DND-41 (cell line): ENCODE measurements around the gene MUTYH.

ENCODE experiments used
- ATAC-seq: fragments of 200-7000 bp; cut with Tn5 transposase; 3 replicates; pipeline ENCODE4 v1.9.1; 2021; ENCODE audit warnings: low read depth; ENCODE audit not compliant: insufficient read depth
- DNase-seq: peaks from one replicate; pipeline ENCODE4 v3.0.0-alpha.2; 2020
- H2AFZ ChIP-seq: 2 replicates; pipeline ENCODE4 v1.6.0; 2012; ENCODE audit warnings: low read depth, low read length
- H3K27ac ChIP-seq: 2 replicates; pipeline ENCODE4 v1.5.1; 2012; ENCODE audit warnings: low read length, inconsistent platforms
- H3K27me3 ChIP-seq: fragments of 200-600 bp; sonication (generic); 2 replicates; pipeline ENCODE4 v1.6.0; 2012; ENCODE audit warnings: low read length, mild to moderate bottlenecking, inconsistent platforms; ENCODE audit not compliant: insufficient read depth, poor library complexity
- H3K36me3 ChIP-seq: 2 replicates; pipeline ENCODE4 v1.5.1; 2012; ENCODE audit warnings: low read length, inconsistent platforms; ENCODE audit not compliant: insufficient read depth
- H3K4me1 ChIP-seq: 2 replicates; pipeline ENCODE4 v1.5.1; 2012; ENCODE audit warnings: mild to moderate bottlenecking, low read length; ENCODE audit not compliant: insufficient read depth
- H3K4me2 ChIP-seq: 2 replicates; pipeline ENCODE4 v1.6.0; 2012; ENCODE audit warnings: mild to moderate bottlenecking, moderate library complexity, low read length, inconsistent platforms; ENCODE audit not compliant: insufficient read depth
- H3K4me3 ChIP-seq, 2 experiments: fragments of 200-600 bp in 1 of 2; shearing (Covaris generic) in 1 of 2; 2 replicates each; pipeline ENCODE4 v1.5.1; 2012 to 2016; ENCODE audit warnings: inconsistent platforms in 2 of 2, low read length in 2 of 2, mild to moderate bottlenecking in 2 of 2, low read depth in 1 of 2, moderate library complexity in 1 of 2
- H3K79me2 ChIP-seq: 2 replicates; pipeline ENCODE4 v1.6.0; 2012; ENCODE audit warnings: low read length, inconsistent platforms; ENCODE audit not compliant: insufficient read depth
- H3K9ac ChIP-seq: 2 replicates; pipeline ENCODE4 v1.6.0; 2012; ENCODE audit warnings: low read depth, mild to moderate bottlenecking, inconsistent platforms, low read length, moderate library complexity
- H3K9me3 ChIP-seq: 2 replicates; pipeline ENCODE4 v1.5.1; 2012; ENCODE audit warnings: low read length, moderate library complexity, mild to moderate bottlenecking, inconsistent platforms; ENCODE audit not compliant: insufficient read depth, severe bottlenecking
- H4K20me1 ChIP-seq: 2 replicates; pipeline ENCODE4 v1.6.0; 2012; ENCODE audit warnings: low read length; ENCODE audit not compliant: insufficient read depth
- CTCF ChIP-seq: IDR thresholded peaks from 2 replicates; pipeline ENCODE4 v1.5.1; 2012; ENCODE audit warnings: borderline replicate concordance, low read length, moderate library complexity, mild to moderate bottlenecking; ENCODE audit not compliant: poor library complexity, severe bottlenecking; ENCODE audit errors: extremely low read depth
- EZH2 ChIP-seq: IDR thresholded peaks from 3 replicates; pipeline ENCODE4 v1.6.1; 2012; ENCODE audit warnings: borderline replicate concordance, low read depth, mild to moderate bottlenecking, moderate library complexity, low read length, inconsistent platforms; ENCODE audit not compliant: severe bottlenecking

MUTYH gene

GRCh38 chr1:45332346-45332720, 7.9 kb downstream of the MUTYH start:
- no peak overlapping the region for H3K4me2 ChIP-seq
- no peak overlapping the region for H3K27ac ChIP-seq
- DNase-seq, result no peak
- no peak overlapping the region for H2AFZ ChIP-seq
- no peak overlapping the region for H3K9ac ChIP-seq
- H3K79me2 ChIP-seq, result 0 out of 2 replicates have a peak, but pooled peaks cover under 1% of the 10 kb centered on the region
- H3K4me1 ChIP-seq, result peaks cover 15% of the 10 kb centered on the region
- no peak overlapping the region for H3K4me3 ChIP-seq
- no peak for ATAC-seq
- no peaks in the 10 kb centered on the region for H4K20me1 ChIP-seq
- no peaks in the 10 kb centered on the region for H3K9me3 ChIP-seq
- H3K36me3 ChIP-seq, result peaks cover 47% of the 10 kb centered on the region
- H3K27me3 ChIP-seq, result no peaks in the 10 kb centered on the region
- no peak for TF ChIP-seq EZH2
- no peak for TF ChIP-seq CTCF

GRCh38 chr1:45331436-45332345, 8.5 kb downstream of the MUTYH start:
- no peak for ATAC-seq

GRCh38 chr1:45329445-45329844, 10.8 kb downstream of the MUTYH start:
- Histone ChIP-seq H3K4me2 (no peak overlapping the region), H3K9ac (no peak overlapping the region), H3K4me3 (no peak overlapping the region), H3K36me3 (peaks cover 47% of the 10 kb centered on the region), H3K79me2 (peaks cover 6% of the 10 kb centered on the region; the same call in 1 of the 2 replicates), H3K9me3 (no peaks in the 10 kb centered on the region), H3K27me3 (no peaks in the 10 kb centered on the region), H3K27ac (no peak overlapping the region), H4K20me1 (no peaks in the 10 kb centered on the region), H2AFZ (no peak overlapping the region), H3K4me1 (peaks cover 29% of the 10 kb centered on the region)
- TF ChIP-seq EZH2 (no peak), CTCF (no peak)
- ATAC-seq (no peak), DNase-seq (no peak)

More at GRCh38 chr1:45331436-45332345, 8.5 kb downstream of the MUTYH start:
- H3K4me1 ChIP-seq, result peaks cover 22% of the 10 kb centered on the region
- H3K36me3 ChIP-seq, result peaks cover 47% of the 10 kb centered on the region
- no peaks in the 10 kb centered on the region for H4K20me1 ChIP-seq
- no peak overlapping the region for H3K9ac ChIP-seq
- TF ChIP-seq CTCF, result no peak
- TF ChIP-seq EZH2, result no peak
- H3K9me3 ChIP-seq, result no peaks in the 10 kb centered on the region
- no peaks in the 10 kb centered on the region for H3K27me3 ChIP-seq
- H3K27ac ChIP-seq, result no peak overlapping the region
- H2AFZ ChIP-seq, result no peak overlapping the region
- H3K4me2 ChIP-seq, result no peak overlapping the region
- no peak overlapping the region for H3K4me3 ChIP-seq
- no peak for DNase-seq
- peaks cover 6% of the 10 kb centered on the region; the same call in 1 of the 2 replicates for H3K79me2 ChIP-seq
